MG63 (cell line): ENCODE results near the gene PTPRN. TPM values are rescaled to one million over a fixed set of nuclear protein-coding genes. Genes with fewer than 3 reads are reported as not detected.
"Not testable (repeated sequence)": the region's sequence is repeated elsewhere in the genome, so short reads cannot be mapped to it uniquely, and the experiment has no call there.

ENCODE experiments used
- DNase-seq: peaks from one replicate; pipeline ENCODE4 v3.0.0-alpha.2; 2020
- H3K27me3 ChIP-seq: fragments of 250-450 bp; sonication (Bioruptor Pico); 2 replicates; pipeline ENCODE4 v1.5.1; 2020; ENCODE audit warnings: mild to moderate bottlenecking, moderate library complexity
- H3K36me3 ChIP-seq: fragments of 250-450 bp; sonication (Bioruptor Pico); 2 replicates; pipeline ENCODE4 v1.5.1; 2020; ENCODE audit warnings: mild to moderate bottlenecking, moderate library complexity
- H3K4me3 ChIP-seq: fragments of 250-450 bp; sonication (Bioruptor Pico); 2 replicates; pipeline ENCODE4 v1.5.1; 2020; ENCODE audit warnings: mild to moderate bottlenecking, moderate library complexity
- H3K9me3 ChIP-seq: fragments of 250-450 bp; sonication (Bioruptor Pico); 2 replicates; pipeline ENCODE4 v1.5.1; 2020; ENCODE audit warnings: mild to moderate bottlenecking, moderate library complexity
- total RNA-seq: library from RNA; depleted of rRNA; stranded (reverse); fragments of >200 nt; shearing (Covaris generic); gene quantifications from 2 replicates; pipeline ENCODE4 v1.2.3, GENCODE V29; 2014; ENCODE audit warnings: low replicate concordance

PTPRN gene
- total RNA-seq, 1 experiment from 2014 or later: not detected

DNA sequence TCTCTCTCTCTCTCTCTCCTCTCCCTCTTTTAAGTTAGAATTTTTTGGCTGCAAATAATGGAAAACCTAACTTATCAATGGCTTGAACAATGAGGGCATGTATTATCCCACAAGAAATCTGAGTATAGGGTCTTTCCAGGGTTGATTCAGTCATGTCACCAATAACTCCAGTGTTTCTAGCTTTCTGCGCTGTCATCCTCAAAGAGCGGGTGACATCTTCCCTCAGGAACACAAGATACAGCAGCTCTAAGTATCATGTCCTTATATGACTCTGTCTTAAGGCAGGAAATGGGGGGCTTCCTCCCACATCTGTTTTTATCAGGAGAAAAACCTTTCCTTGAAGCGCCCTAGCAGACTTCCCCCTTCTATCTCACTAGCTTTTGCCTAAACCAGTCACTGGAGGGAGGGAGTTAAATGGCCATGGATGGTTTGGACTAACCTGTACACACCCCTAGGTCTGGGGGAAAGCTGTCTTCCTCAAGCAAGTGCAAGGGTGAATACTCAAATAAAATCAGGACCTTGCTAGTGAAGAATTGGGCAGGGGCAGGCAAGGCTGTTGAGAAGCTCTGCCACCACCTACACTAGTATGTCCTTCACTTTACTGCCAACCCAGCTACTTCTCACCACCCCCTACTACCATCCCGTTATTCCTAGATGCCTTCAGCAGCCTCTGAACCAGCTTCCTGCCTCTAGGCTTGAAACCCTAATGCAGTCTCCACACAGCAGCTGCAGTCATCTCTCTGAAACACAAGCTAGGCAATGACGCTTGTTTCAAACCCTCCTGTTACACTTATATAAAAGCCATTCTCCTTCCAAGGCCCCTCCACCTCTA lies 48.0 kb downstream of the PTPRN start:
- H3K9me3 ChIP-seq: no peaks in the 10 kb centered on the region
- no peak overlapping the region for H3K4me3 ChIP-seq
- no peak for DNase-seq

DNA sequence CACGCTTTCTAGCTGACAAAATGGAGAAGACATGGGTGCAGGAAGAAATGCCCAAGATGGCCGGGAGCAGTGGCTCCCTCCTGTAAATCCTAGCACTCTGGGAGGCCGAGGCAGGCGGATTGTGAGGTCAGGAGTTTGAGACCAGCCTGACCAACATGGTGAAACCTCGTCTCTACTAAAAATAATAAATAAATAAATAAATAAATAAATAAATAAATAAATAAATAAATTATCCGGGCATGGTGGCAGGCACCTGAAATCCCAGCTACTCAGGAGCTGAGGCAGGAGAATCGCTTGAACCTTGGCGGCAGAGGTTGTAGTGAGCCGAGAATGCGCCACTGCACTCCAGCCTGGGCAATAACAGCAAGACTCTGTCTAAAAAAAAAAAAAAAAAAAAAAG lies 50.3 kb downstream of the PTPRN start:
- not testable (repeated sequence) for DNase-seq, H3K4me3 ChIP-seq, H3K27me3 ChIP-seq, H3K36me3 ChIP-seq, H3K9me3 ChIP-seq

More for the DNA sequence above, 48.0 kb downstream of the PTPRN start:
- H3K27me3 ChIP-seq: no peaks in the 10 kb centered on the region
- H3K36me3 ChIP-seq: no peaks in the 10 kb centered on the region

DNA sequence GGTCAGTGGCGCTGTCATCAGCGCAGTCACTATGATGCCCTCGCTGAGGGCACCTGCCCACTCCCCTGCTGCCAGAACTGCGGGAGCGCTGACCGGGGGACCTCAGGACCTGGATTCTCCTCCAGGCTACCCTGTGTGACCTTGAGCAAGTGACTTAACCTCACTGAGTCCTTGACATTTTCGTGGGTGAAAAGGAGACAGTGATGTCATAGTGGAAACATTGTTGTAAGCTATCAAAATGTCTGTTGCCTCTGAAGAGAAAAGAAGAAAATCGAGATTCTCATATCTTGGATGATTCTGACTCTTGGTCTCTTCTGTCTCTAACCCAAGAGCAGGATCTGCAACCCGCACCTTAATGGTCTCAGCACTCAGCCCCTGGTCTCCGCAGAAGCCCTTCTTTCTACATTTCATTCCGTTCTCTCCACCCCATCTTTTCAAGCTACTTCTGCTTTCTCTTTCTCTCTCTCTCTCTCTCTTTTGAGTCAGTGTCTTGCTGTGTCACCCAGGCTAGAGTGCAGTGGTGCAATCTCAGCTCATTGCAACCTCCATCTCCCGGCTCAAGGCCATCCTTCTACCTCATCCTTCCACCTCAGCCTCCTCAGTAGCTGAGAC lies 54.5 kb downstream of the PTPRN start:
- Histone ChIP-seq H3K27me3 (peaks cover 6% of the 10 kb centered on the region; the same call in 1 of the 2 replicates), H3K4me3 (peak overlapping the region; percentile 41), H3K36me3 (no peaks in the 10 kb centered on the region; the same call in 1 of the 2 replicates), H3K9me3 (no peaks in the 10 kb centered on the region)
- no peak for DNase-seq

DNA sequence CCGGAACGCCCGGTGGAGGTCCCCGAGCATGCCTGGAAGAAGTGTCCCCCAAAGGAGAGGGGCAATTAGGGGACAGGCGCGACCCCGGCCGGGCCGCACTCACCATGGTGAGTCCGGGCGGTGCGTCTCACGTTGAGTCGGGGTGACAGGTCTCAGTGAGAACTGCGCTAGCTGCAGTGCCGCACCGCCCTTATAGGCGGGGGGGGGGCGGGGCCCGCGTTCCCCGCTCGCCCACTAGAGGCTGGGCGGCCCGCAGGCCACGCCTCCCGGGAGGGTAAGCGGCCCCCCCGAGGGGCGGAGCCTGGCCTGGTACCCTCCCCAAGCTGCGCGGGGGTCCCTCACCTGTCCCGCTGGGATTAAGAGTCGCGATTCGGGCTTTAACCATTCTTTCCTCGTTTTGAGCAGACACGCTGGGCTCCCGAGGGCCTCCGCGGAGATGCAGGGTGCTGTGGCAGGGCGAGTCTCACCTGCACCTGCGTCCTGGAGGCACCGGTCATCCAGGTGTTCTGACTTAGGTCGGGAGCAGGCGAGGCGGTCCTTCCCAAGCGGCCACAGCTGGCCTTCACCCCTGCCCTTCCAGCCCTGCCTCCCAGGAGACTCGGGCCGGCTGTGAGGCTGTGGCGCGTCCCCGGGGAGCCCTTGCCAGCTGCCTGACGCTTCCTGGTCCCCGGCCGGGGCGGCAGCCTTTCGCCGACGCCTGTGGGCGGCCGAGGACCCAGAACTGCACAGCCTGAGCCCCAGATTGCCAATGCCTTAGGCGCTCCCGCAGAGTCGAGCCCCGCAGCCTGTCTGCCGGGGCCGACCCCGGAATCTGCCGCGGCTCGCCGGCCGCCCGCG lies 55.2 kb downstream of the PTPRN start, which contains the start of gene TUBA4A:
Gene TUBA4A (minus strand): TSS at position 166 of the 837 bp plus-strand sequence. CDS start 60 bp downstream, at position 106.
- peaks cover 6% of the 10 kb centered on the region; the same call in 1 of the 2 replicates for H3K27me3 ChIP-seq
- no peaks in the 10 kb centered on the region for H3K9me3 ChIP-seq
- DNase-seq: peak; percentile 66
- peak within 1 kb of the TSS; percentile 41 for H3K4me3 ChIP-seq
- no peaks in the 10 kb centered on the region; the same call in 1 of the 2 replicates for H3K36me3 ChIP-seq

DNA sequence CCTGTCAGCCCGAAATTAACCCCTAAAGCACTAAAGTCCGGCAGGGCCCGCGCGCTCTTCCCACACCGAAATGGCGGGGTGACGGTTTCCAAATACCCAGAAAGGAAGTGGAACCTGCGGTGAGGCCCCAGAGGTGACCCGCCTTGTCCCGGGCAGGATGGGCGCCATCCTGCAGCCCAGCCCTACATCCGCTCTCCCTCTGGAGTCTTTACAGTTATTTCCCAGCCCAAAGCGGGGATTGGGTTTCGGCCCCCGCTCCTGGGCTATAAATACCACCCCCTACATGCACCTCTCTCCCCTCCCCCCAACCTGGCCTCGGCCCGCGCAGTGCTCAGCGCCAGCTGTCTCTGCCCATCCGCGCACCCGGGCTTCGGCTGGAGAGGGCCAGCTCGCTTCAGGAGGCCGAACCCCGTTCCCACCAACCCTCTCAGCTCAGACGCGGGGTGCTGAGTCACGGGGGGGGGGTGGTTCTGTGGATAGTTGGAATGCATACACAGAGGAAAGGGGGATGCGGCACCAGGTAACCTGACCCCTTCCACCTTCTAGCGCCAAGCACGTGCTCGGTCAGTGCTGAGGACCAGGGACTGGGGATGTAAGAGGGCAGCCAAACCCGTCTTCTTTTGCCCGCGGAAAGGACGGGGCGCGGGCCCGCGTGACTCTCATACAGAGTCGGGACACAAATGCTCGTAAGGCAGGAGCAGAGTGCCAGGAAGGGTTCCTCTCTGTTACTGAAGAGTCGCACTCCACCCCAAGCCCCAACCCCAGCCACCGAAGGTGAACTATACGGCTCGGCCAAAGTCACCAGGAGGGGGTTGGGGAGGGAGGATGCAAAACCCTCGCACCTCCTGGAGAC lies 56.1 kb downstream of the PTPRN start, which contains the start of gene TUBA4B:
Gene TUBA4B (plus strand): TSS at position 344 of the 853 bp plus-strand sequence. CDS start 165 bp downstream, at position 509.
- DNase-seq: no peak
- H3K9me3 ChIP-seq: no peaks in the 10 kb centered on the region
- H3K36me3 ChIP-seq: peaks cover 3% of the 10 kb centered on the region
- peak within 1 kb of the TSS; percentile 41 for H3K4me3 ChIP-seq
- H3K27me3 ChIP-seq: peaks cover 6% of the 10 kb centered on the region; the same call in 1 of the 2 replicates

DNA sequence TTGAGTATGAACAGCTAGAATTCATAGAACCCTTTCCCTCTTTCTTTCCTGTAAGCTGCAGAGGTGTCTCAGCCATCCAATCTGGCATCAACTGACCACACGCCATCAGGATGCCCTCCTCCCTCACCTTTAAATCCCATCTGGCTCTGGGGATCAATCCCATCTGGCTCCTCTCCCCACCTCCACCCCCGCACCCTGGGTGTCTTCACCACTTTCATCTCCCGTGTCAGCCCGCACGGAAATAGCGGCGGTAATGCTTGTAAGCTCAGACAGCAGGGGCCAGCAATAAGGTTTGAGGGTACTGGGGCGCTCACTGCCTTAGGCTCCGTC lies 56.7 kb downstream of the PTPRN start:
- H3K4me3 ChIP-seq: no peak overlapping the region; the same call in 1 of the 2 replicates
- peaks cover 6% of the 10 kb centered on the region for H3K36me3 ChIP-seq
- DNase-seq: no peak
- H3K27me3 ChIP-seq: peaks cover 6% of the 10 kb centered on the region; the same call in 1 of the 2 replicates
- no peaks in the 10 kb centered on the region for H3K9me3 ChIP-seq

DNA sequence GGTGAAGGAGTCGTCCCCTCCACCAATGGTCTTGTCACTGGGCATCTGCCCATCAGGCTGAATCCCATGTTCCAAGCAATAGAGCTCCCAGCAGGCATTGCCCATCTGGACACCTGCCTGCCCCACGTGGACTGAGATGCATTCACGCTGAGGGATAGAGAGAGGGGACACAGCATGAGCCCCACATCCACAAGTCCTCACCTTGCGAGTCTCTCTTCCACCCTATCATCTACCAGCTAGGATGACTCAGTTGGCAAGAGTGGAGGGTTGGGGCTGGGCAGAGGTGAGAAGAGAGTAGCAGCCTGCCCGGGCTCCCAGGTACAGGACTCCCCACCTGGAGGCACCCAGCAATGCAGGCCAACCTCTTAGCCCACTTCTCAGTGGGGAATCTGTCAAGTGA lies 57.1 kb downstream of the PTPRN start:
- peaks cover 6% of the 10 kb centered on the region; the same call in 1 of the 2 replicates for H3K27me3 ChIP-seq
- H3K36me3 ChIP-seq: peaks cover 11% of the 10 kb centered on the region
- H3K4me3 ChIP-seq: no peak overlapping the region
- H3K9me3 ChIP-seq: no peaks in the 10 kb centered on the region
- no peak for DNase-seq

DNA sequence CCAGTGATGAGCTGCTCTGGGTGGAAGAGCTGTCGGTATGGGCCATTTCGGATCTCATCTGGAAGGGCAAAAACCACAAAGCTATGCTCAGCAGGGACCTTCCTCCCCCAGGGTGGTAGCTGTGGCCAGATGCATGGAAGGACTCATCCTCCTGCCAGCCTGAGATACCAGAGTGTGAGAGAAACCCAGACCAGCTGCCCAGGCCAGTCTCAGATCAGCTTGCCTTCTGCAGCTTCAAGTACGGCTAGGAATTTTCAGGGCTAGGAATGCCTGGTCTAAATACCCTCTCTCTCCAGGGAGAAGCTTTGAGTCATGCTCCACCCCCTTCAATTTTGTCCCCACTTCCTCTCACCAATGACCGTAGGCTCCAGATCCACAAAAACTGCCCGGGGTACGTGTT lies 57.5 kb downstream of the PTPRN start:
- Histone ChIP-seq H3K36me3 (peaks cover 15% of the 10 kb centered on the region), H3K27me3 (peaks cover 6% of the 10 kb centered on the region; the same call in 1 of the 2 replicates), H3K9me3 (no peaks in the 10 kb centered on the region), H3K4me3 (no peak overlapping the region)
- DNase-seq: peak; percentile 50

DNA sequence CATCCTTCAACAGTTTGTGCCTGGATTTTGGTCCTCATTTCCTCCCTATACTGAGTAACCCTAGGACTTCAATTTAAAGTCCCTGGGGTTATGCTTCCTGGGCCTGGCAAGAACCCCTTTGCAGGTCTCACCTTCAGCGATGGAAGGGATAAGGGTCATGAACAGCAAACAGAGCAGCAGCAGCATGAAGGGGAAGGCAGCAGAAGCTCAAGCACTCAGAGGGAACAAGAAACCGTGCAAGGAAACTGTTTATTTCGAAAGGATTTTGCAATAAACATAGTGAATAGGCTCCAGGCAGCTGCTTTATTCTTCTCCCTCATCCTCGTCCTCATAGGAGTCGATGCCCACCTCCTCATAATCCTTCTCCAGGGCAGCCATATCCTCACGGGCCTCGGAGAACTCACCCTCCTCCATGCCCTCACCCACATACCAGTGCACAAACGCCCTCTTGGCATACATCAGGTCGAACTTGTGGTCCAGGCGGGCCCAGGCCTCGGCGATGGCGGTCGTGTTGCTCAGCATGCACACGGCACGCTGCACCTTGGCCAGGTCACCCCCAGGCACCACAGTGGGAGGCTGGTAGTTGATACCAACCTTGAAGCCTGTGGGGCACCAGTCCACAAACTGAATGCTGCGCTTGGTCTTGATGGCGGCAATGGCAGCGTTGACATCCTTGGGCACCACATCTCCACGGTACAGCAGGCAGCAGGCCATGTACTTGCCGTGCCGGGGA lies 59.0 kb downstream of the PTPRN start:
- no peak for DNase-seq
- Histone ChIP-seq H3K36me3 (peaks cover 18% of the 10 kb centered on the region), H3K9me3 (no peaks in the 10 kb centered on the region), H3K4me3 (no peak overlapping the region), H3K27me3 (peaks cover 6% of the 10 kb centered on the region; the same call in 1 of the 2 replicates)

DNA sequence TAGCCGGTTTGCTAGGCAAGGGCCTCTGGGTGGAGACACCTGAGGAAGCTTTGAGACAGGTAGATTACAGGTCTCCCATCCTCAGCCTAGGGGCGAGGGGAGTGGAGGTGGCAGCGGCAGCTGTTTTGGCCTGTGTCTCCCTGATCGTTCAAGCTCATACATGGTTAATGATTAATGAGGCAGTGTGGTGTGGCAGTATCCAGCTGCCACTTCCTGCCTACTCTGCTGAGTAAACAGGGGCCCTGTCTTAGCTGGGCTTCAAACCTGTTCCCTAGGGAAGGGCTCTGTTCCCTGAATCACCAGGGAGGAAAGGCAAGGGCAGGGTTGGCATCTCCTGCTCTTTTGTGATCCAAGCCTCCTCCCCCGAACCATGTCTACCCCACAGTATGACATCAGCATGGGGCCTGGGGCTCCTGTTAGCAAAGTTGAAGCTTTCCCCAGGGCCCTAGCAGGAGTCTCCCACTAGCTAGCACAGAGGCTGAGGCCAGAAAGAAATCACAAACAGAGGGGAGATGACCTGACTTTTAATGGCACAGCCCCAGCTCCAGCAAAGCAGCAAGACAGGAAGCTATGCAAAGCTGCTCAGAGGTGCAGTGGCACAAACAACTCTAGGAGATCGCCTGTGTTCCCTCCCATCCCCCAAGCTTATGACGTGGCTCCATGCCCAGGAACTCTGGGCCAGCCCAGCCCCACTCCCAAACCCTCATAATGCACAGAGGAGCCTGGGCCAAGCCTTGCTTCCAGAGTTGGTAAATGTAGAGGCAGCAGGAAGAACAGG lies 59.8 kb downstream of the PTPRN start:
- H3K4me3 ChIP-seq: no peak overlapping the region
- peaks cover 18% of the 10 kb centered on the region for H3K36me3 ChIP-seq
- no peaks in the 10 kb centered on the region for H3K9me3 ChIP-seq
- peaks cover 5% of the 10 kb centered on the region; the same call in 1 of the 2 replicates for H3K27me3 ChIP-seq
- DNase-seq: peak; percentile 95

DNA sequence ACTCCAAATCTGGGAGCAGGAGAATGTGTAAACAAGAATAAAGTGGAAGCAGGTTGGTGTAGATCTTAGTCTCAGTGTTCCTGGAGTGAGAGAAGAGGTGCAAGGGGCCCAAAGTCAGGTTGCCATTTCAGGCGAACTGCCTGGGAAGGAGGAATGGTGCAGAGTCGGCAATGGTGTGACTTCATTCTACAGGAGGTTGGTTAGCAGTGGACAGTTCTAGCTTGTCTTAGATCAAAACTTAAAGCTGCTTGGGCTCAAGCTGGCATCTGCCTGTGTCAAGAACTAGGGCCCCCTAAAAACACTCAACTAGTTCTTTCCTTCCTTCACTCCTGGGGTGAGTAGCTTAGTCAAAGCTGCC lies 60.4 kb downstream of the PTPRN start:
- Histone ChIP-seq H3K9me3 (no peaks in the 10 kb centered on the region), H3K36me3 (peaks cover 18% of the 10 kb centered on the region), H3K27me3 (no peaks in the 10 kb centered on the region; the same call in 1 of the 2 replicates), H3K4me3 (no peak overlapping the region)
- no peak for DNase-seq

DNA sequence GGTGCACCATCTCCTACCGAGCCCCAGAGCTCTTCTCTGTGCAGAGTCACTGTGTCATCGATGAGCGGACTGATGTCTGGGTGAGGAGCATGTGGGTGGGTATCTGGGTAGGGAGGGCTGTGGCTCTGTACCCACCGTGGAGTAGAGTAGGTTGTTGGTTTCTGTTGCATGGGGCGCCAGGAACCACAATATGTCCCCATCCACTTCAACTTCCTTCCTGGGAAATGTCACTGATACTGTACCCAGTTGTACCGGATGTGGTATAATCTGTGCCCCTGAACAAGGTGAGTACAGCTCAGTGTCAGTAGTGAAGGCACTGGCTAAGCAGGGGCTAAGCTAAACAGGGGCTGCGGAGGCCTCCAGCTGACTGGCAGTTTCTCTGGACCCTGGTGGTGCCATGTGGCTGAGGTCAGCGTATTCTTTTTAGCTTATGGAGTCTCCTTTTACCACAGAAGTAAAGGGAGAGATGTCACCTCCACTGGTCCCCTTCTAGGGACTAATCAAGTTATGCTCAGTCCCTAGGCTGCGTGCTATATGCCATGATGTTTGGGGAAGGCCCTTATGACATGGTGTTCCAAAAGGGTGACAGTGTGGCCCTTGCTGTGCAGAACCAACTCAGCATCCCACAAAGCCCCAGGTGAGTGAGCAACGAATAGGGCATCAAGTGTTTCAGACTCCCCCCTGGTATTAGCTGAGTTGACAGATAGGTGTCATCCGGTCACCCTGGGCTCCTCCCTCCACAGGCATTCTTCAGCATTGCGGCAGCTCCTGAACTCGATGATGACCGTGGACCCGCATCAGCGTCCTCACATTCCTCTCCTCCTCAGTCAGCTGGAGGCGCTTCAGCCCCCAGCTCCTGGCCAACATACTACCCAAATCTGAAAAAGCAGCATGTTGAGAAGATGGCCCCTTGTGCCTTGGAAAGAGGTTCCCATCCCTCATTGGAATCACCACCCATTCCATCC lies 61.2 kb downstream of the PTPRN start:
- Histone ChIP-seq H3K9me3 (no peaks in the 10 kb centered on the region), H3K4me3 (no peak overlapping the region), H3K36me3 (peaks cover 18% of the 10 kb centered on the region), H3K27me3 (no peaks in the 10 kb centered on the region)
- no peak for DNase-seq

DNA sequence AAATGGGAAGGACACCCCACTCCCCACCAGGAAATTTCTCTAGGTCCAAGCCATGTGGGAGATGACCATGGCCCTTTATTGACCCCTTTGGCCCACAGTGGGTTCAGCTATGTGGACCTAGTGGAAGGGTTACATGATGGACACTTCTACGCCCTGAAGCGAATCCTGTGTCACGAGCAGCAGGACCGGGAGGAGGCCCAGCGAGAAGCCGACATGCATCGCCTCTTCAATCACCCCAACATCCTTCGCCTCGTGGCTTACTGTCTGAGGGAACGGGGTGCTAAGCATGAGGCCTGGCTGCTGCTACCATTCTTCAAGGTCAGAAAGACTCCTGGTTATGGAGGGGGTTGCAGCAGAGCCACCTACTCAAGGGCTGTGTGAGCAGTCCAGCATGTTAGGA lies 62.6 kb downstream of the PTPRN start:
- Histone ChIP-seq H3K9me3 (no peaks in the 10 kb centered on the region), H3K36me3 (peaks cover 18% of the 10 kb centered on the region), H3K4me3 (no peak overlapping the region), H3K27me3 (no peaks in the 10 kb centered on the region)
- DNase-seq: no peak

DNA sequence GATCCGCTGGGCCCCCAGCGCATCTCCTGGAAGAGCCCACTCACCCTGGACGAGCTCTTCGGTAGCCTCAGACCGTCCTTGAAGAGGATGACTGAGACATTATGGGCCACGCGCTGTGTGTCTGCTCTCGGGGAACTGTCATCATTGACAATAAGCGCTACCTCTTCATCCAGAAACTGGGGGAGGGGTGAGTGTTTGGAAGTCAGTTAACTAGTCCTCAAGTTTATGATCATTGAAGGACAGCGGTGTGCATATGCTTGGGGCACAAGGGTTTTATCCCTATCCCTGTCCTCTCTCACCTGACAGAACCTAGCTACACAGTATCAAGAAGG lies 63.3 kb downstream of the PTPRN start:
- Histone ChIP-seq H3K27me3 (no peaks in the 10 kb centered on the region), H3K4me3 (peak overlapping the region; percentile 90), H3K9me3 (no peaks in the 10 kb centered on the region), H3K36me3 (peaks cover 18% of the 10 kb centered on the region)
- DNase-seq: no peak
